ENCODE measurements around the gene OXTR.

- TF ChIP-seq, protein P1, sequence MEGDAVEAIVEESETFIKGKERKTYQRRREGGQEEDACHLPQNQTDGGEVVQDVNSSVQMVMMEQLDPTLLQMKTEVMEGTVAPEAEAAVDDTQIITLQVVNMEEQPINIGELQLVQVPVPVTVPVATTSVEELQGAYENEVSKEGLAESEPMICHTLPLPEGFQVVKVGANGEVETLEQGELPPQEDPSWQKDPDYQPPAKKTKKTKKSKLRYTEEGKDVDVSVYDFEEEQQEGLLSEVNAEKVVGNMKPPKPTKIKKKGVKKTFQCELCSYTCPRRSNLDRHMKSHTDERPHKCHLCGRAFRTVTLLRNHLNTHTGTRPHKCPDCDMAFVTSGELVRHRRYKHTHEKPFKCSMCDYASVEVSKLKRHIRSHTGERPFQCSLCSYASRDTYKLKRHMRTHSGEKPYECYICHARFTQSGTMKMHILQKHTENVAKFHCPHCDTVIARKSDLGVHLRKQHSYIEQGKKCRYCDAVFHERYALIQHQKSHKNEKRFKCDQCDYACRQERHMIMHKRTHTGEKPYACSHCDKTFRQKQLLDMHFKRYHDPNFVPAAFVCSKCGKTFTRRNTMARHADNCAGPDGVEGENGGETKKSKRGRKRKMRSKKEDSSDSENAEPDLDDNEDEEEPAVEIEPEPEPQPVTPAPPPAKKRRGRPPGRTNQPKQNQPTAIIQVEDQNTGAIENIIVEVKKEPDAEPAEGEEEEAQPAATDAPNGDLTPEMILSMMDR (conservative IDR thresholded peaks at IDR 0.05; ENCODE audit: low read depth, low read length): no peak
- no peak for TF ChIP-seq EZH2phosphoT487 (IDR thresholded peaks at IDR 0.05; ENCODE audit: borderline replicate concordance, low read length)
- TF ChIP-seq EZH2 (IDR thresholded peaks at IDR 0.05; ENCODE audit: low read length, unreplicated experiment): no peak
Measured at GRCh38 chr3:8777201-8777977, 8.0 kb upstream of the OXTR start.

All from PC-3 (cell line).